Loucy (cell line): ENCODE results near the gene TNFAIP8.

Source experiments
- H2AFZ ChIP-seq: fragments of 200-600 bp; sonication (generic); 2 replicates; pipeline ENCODE4 v1.6.0; 2016; ENCODE audit warnings: antibody characterized with exemption, mild to moderate bottlenecking, low read length, moderate library complexity
- H3F3A ChIP-seq: fragments of 200-600 bp; 2 replicates; pipeline ENCODE4 v1.6.0; 2016; ENCODE audit warnings: antibody characterized with exemption, low read depth, mild to moderate bottlenecking
- H3K27me3 ChIP-seq: fragments of 200-600 bp; sonication (generic); 2 replicates; pipeline ENCODE4 v1.6.1; 2014; ENCODE audit warnings: low read length, mild to moderate bottlenecking; ENCODE audit not compliant: insufficient read depth, poor library complexity, severe bottlenecking
- H3K36me3 ChIP-seq: fragments of 200-600 bp; sonication (generic); 2 replicates; pipeline ENCODE4 v1.6.1; 2016; ENCODE audit warnings: low read length; ENCODE audit not compliant: insufficient read depth
- H3K4me1 ChIP-seq: fragments of 200-600 bp; sonication (generic); 2 replicates; pipeline ENCODE4 v1.5.1; 2014; ENCODE audit warnings: low read length, mild to moderate bottlenecking; ENCODE audit not compliant: insufficient read depth, poor library complexity, severe bottlenecking
- H3K4me2 ChIP-seq: fragments of 200-600 bp; sonication (generic); 2 replicates; pipeline ENCODE4 v1.6.0; 2014; ENCODE audit warnings: antibody characterized with exemption, low read length, low read depth, mild to moderate bottlenecking; ENCODE audit not compliant: poor library complexity, severe bottlenecking
- H3K4me3 ChIP-seq: fragments of 200-600 bp; sonication (generic); 2 replicates; pipeline ENCODE4 v1.5.1; 2014; ENCODE audit warnings: low read length, mild to moderate bottlenecking, mixed read lengths; ENCODE audit not compliant: poor library complexity, severe bottlenecking
- H3K79me2 ChIP-seq: fragments of 200-600 bp; sonication (generic); 2 replicates; pipeline ENCODE4 v1.6.1; 2014; ENCODE audit warnings: low read length; ENCODE audit not compliant: insufficient read depth
- H3K9ac ChIP-seq: fragments of 200-600 bp; sonication (generic); 2 replicates; pipeline ENCODE4 v1.6.0; 2014; ENCODE audit warnings: mild to moderate bottlenecking, low read depth, low read length, moderate library complexity; ENCODE audit not compliant: poor library complexity, severe bottlenecking
- H3K9me2 ChIP-seq: fragments of 200-600 bp; sonication (generic); replicated peaks from 2 replicates; pipeline ENCODE4 v1.6.1; 2016; ENCODE audit warnings: low read depth, low read length, mixed read lengths
- H3K9me3 ChIP-seq: fragments of 200-600 bp; sonication (generic); 2 replicates; pipeline ENCODE4 v1.6.1; 2014; ENCODE audit warnings: mild to moderate bottlenecking, antibody characterized with exemption, low read length, low read depth; ENCODE audit not compliant: insufficient read depth
- H4K20me1 ChIP-seq: fragments of 200-600 bp; sonication (generic); 2 replicates; pipeline ENCODE4 v1.6.0; 2014; ENCODE audit warnings: antibody characterized with exemption, low read length, mild to moderate bottlenecking; ENCODE audit not compliant: insufficient read depth, poor library complexity, severe bottlenecking
- EZH2phosphoT487 ChIP-seq: fragments of 200-600 bp; IDR thresholded peaks from 2 replicates; pipeline ENCODE4 v1.6.1; 2018; ENCODE audit warnings: antibody characterized with exemption, mild to moderate bottlenecking, moderate library complexity, borderline replicate concordance
- TF ChIP-seq, protein P1 (sequence below): fragments of 200-600 bp; sonication (generic); conservative IDR thresholded peaks from 2 replicates; pipeline ENCODE4 v1.5.1; 2014; ENCODE audit warnings: mild to moderate bottlenecking, antibody characterized with exemption, low read length

Gene TNFAIP8

DNA sequence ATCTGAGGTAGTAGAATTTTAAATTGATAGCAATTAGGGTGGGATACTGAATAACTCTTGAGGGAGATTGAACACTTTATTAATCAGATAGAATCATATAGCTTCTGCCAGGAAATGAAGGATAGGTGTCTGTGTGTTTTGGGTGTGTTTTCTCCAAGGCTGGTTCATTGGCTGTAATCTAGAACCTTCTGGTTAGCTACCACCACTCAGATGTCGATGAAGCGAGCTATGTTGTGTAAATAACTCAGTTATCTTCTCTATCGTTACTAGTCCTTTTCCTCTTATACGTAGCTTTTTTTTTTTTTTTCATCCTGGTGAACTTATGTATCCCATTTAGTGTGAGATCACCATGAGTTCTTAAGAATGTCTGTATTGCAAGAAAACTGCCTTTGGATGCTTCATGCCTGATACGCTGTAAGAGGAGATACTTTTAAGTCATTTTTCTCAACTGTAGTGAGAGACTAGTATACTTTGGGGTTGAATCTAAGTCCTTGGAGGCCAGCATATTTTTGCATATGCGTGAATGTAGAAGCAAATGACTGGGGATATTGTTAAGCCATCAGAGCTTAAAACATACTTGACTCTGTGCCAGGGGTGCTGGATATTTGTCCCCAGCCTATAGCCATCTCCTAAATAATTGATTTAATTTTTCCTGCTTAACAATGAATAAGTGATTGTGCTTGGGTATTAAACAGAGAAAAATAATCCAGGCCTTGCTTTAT lies 2.1 kb downstream of the TNFAIP8 start:
- peaks cover 31% of the 10 kb centered on the region for H3K4me1 ChIP-seq
- no peaks in the 10 kb centered on the region for H3K9me2 ChIP-seq
- no peak overlapping the region for H3K4me3 ChIP-seq

DNA sequence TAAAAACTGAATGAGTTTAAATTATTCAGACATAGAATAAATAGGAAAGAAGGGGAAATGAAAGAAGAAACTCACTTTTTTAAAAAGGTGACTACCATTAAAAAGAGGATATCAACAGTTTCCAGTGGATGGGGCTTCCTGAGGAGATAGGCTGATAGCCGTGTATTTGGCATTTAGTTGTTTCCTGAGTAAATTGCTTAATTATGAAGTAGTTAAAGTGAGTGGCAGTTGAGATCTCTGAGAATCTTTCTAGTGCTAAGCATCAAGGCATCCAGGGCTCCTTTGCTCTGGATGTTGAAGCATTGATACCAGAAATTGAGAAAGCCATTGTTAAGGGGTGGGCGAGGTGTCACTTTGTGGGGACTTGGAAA lies 2.7 kb downstream of the TNFAIP8 start:
- Histone ChIP-seq H3K4me3 (no peak overlapping the region), H3K79me2 (peaks cover 83% of the 10 kb centered on the region)

More for the DNA sequence above, 2.1 kb downstream of the TNFAIP8 start:
- Histone ChIP-seq H3K27me3 (no peaks in the 10 kb centered on the region), H3K4me2 (peak overlapping the region; percentile 24), H3K9me3 (no peaks in the 10 kb centered on the region), H3F3A (no peaks in the 10 kb centered on the region), H3K79me2 (peaks cover 85% of the 10 kb centered on the region), H3K9ac (no peak overlapping the region), H4K20me1 (peaks cover 9% of the 10 kb centered on the region), H2AFZ (no peak overlapping the region), H3K36me3 (no peaks in the 10 kb centered on the region)
- TF ChIP-seq, protein P1, sequence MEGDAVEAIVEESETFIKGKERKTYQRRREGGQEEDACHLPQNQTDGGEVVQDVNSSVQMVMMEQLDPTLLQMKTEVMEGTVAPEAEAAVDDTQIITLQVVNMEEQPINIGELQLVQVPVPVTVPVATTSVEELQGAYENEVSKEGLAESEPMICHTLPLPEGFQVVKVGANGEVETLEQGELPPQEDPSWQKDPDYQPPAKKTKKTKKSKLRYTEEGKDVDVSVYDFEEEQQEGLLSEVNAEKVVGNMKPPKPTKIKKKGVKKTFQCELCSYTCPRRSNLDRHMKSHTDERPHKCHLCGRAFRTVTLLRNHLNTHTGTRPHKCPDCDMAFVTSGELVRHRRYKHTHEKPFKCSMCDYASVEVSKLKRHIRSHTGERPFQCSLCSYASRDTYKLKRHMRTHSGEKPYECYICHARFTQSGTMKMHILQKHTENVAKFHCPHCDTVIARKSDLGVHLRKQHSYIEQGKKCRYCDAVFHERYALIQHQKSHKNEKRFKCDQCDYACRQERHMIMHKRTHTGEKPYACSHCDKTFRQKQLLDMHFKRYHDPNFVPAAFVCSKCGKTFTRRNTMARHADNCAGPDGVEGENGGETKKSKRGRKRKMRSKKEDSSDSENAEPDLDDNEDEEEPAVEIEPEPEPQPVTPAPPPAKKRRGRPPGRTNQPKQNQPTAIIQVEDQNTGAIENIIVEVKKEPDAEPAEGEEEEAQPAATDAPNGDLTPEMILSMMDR = no peak
- TF ChIP-seq EZH2phosphoT487 = no peak

DNA sequence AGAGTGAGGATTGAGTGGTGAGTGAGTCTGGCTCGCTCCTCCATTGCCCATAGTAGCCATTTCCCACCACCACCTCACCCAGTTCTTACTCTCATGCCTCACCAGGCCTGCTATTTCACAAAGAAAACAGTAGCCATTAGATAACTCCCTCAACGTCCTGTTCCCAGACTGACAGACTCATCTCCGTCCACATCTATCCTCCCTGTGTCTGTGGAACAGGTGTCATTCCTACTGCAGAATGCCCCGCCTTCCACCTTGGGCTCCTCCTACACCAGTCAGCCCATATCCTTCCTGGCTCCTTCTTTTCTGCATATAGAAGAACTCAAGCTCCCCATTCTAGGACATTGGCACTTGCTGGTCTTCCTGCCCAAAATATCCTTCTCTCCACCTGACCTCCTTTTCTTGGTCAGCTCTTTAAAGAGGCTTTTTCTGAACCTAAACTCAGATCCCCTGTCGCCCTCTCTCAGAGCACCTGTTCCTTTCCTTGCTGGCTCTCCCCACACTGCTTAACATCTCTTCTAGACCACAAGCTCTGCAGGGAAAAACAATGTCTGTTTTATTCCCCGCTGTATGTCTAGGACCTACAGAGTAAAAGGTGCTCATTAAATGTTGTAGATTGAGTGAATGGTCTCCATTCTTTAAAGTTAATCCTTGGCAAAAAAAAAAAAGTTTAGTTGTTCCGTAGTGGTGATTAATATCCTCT lies 3.2 kb downstream of the TNFAIP8 start:
- Histone ChIP-seq H3K4me2 (no peak overlapping the region), H3K79me2 (peaks cover 84% of the 10 kb centered on the region), H3K9ac (no peak overlapping the region), H3K36me3 (no peaks in the 10 kb centered on the region; the same call in 1 of the 2 replicates), H3K27me3 (no peaks in the 10 kb centered on the region), H3K4me3 (no peak overlapping the region), H3K9me2 (no peaks in the 10 kb centered on the region), H3F3A (no peaks in the 10 kb centered on the region), H2AFZ (no peak overlapping the region), H3K4me1 (peaks cover 34% of the 10 kb centered on the region), H3K9me3 (no peaks in the 10 kb centered on the region), H4K20me1 (peaks cover 9% of the 10 kb centered on the region)
- TF ChIP-seq, protein P1 = no peak
- TF ChIP-seq EZH2phosphoT487 = no peak

More for the DNA sequence above, 2.7 kb downstream of the TNFAIP8 start:
- Histone ChIP-seq H3K4me1 (peaks cover 34% of the 10 kb centered on the region), H3K9me2 (no peaks in the 10 kb centered on the region), H3K9ac (no peak overlapping the region), H3K27me3 (no peaks in the 10 kb centered on the region), H4K20me1 (peaks cover 9% of the 10 kb centered on the region), H3K4me2 (peak overlapping the region; percentile 24), H3F3A (no peaks in the 10 kb centered on the region), H3K9me3 (no peaks in the 10 kb centered on the region), H3K36me3 (no peaks in the 10 kb centered on the region), H2AFZ (no peak overlapping the region)
- TF ChIP-seq EZH2phosphoT487 = no peak
- TF ChIP-seq, protein P1 = no peak
